22Rv1 (cell line): ENCODE measurements around the gene SPIN2B.

Source experiments
- ZFX ChIP-seq: fragments of 450-650 bp; IDR thresholded peaks from 2 replicates; pipeline ENCODE4 v1.6.1; 2017; ENCODE audit warnings: antibody characterized with exemption, borderline replicate concordance
- TF ChIP-seq, protein P1 (sequence below): fragments of 450-650 bp; IDR thresholded peaks from 2 replicates; pipeline ENCODE4 v1.5.1; 2017; ENCODE audit warnings: mild to moderate bottlenecking

DNA sequence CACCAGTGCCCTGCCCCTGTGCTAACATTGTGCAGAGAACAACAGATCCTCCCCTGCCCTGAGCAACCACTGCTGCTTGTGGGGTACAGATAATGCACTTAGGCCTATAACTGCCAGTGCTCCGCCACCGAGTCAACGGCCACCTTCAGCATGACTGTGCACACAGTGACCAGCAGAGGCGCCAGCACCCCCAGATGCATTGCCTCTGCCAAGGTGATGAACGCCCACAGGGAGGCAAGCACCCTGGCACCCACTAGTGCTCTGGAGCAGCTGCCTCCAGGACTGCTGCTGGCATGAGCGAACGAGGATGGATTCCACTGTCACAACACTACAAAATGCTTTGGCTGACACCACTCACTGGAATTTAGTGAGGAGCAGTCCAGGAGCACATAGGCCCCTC is 38.2 kb downstream of the SPIN2B start:
- TF ChIP-seq, protein P1, sequence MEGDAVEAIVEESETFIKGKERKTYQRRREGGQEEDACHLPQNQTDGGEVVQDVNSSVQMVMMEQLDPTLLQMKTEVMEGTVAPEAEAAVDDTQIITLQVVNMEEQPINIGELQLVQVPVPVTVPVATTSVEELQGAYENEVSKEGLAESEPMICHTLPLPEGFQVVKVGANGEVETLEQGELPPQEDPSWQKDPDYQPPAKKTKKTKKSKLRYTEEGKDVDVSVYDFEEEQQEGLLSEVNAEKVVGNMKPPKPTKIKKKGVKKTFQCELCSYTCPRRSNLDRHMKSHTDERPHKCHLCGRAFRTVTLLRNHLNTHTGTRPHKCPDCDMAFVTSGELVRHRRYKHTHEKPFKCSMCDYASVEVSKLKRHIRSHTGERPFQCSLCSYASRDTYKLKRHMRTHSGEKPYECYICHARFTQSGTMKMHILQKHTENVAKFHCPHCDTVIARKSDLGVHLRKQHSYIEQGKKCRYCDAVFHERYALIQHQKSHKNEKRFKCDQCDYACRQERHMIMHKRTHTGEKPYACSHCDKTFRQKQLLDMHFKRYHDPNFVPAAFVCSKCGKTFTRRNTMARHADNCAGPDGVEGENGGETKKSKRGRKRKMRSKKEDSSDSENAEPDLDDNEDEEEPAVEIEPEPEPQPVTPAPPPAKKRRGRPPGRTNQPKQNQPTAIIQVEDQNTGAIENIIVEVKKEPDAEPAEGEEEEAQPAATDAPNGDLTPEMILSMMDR, result no peak
- TF ChIP-seq ZFX, result no peak
